Prostate gland (tissue), 2 donors: Measurements from ENCODE around the gene NFATC3. TPM values are rescaled to one million over a fixed set of nuclear protein-coding genes. Genes with fewer than 3 reads are reported as not detected.

Experiments used
- DNase-seq: peaks from one replicate; pipeline ENCODE4 v3.0.0-alpha.2; 2019; ENCODE audit warnings: low spot score
- H3K27ac ChIP-seq, 2 donors: fragments of 200-600 bp; sonication (generic); 2 replicates each; pipeline ENCODE4 v1.5.1; 2017 to 2019
- H3K27me3 ChIP-seq: fragments of 200-600 bp; sonication (generic); replicated peaks from 2 replicates; pipeline ENCODE4 v1.5.1; 2019; ENCODE audit not compliant: insufficient read depth
- H3K36me3 ChIP-seq, 2 donors: fragments of 200-600 bp; sonication (generic); 1 replicate in 1 of 2; 2 replicates in 1 of 2; pipeline versions ENCODE4 v1.5.1 to v1.8.1; 2017 to 2019
- H3K4me1 ChIP-seq: fragments of 200-600 bp; sonication (generic); replicated peaks from 2 replicates; pipeline ENCODE4 v1.5.1; 2019
- H3K4me3 ChIP-seq, 2 donors: fragments of 200-600 bp; sonication (generic); 2 replicates each; pipeline ENCODE4 v1.5.1; 2017 to 2019
- H3K9me3 ChIP-seq: fragments of 200-600 bp; sonication (generic); 2 replicates; pipeline ENCODE4 v1.5.1; 2017
- CTCF ChIP-seq, 4 experiments: fragments of 200-600 bp in 2 of 4; fragments of 450-650 bp in 2 of 4; sonication (generic) in 2 of 4; IDR thresholded peaks; 1 replicate in 3 of 4; 2 replicates in 1 of 4; pipeline ENCODE4 v1.5.1; 2016 to 2019; ENCODE audit warnings: antibody characterized with exemption in 4 of 4, mild to moderate bottlenecking in 2 of 4, moderate library complexity in 2 of 4
- POLR2A ChIP-seq: fragments of 450-650 bp; IDR thresholded peaks from one replicate; pipeline ENCODE4 v1.6.1; 2016; ENCODE audit warnings: antibody characterized with exemption, mild to moderate bottlenecking
- POLR2AphosphoS5 ChIP-seq: sonication (generic); formaldehyde crosslinking; IDR thresholded peaks from one replicate; pipeline ENCODE4 v1.6.1; 2017; ENCODE audit warnings: antibody characterized with exemption
- WGBS: methylation state at CpG from one replicate; pipeline ENCODE4 v1.1.5; 2018; 5-methylcytosine and 5-hydroxymethylcytosine counted together
- intact Hi-C: fragments of 100-400 bp; cut with DNase I; formaldehyde crosslinking; loops from one replicate; pipeline ENCODE4 v1.14.2; 2022
- total RNA-seq, 2 donors: library from RNA; depleted of rRNA; stranded (reverse); fragments of >200 nt; gene quantifications; one replicate each; pipeline ENCODE4 v1.1.0, GENCODE V29; 2016

The NFATC3 gene
- total RNA-seq, 2 donors from 2014 or later = 36.6 to 84.1 TPM

GRCh38 chr16:68236137-68236825 lies 151.1 kb downstream of the NFATC3 start:
- no peaks in the 10 kb centered on the region for H3K9me3 ChIP-seq
- H3K27me3 ChIP-seq = no peaks in the 10 kb centered on the region
- WGBS = 9% methylated on average over 42 of the region's 45 CpGs
- H3K4me1 ChIP-seq = peaks cover 17% of the 10 kb centered on the region
- H3K36me3 ChIP-seq = peaks cover 0 to 13% of the 10 kb centered on the region in 2 donors
- H3K4me3 ChIP-seq = peak overlapping the region; percentile 52 to 55
- peak; percentile 94 for DNase-seq
- peak in 2 of 4 experiments; percentile 28 to 31 for TF ChIP-seq CTCF (IDR thresholded peaks at IDR 0.05)
- peak; percentile 93 for TF ChIP-seq POLR2A
- peak; percentile 91 for TF ChIP-seq POLR2AphosphoS5
- H3K27ac ChIP-seq = peak overlapping the region; percentile 95
- intact Hi-C loops = no loop called here

GRCh38 chr16:68236826-68237242 lies 151.7 kb downstream of the NFATC3 start:
- Histone ChIP-seq H3K36me3 (peaks cover 0 to 7% of the 10 kb centered on the region in 2 donors), H3K27me3 (no peaks in the 10 kb centered on the region), H3K4me3 (peak overlapping the region; percentile 52 to 55), H3K9me3 (no peaks in the 10 kb centered on the region), H3K4me1 (peaks cover 17% of the 10 kb centered on the region), H3K27ac (peak overlapping the region; percentile 95)
- WGBS = 4% methylated on average over 21 of the region's 21 CpGs
- TF ChIP-seq CTCF (IDR thresholded peaks at IDR 0.05) = no peak
- TF ChIP-seq POLR2A = no peak
- no peak for TF ChIP-seq POLR2AphosphoS5
- peak; percentile 30 for DNase-seq
- intact Hi-C loops = no loop called here

GRCh38 chr16:68237243-68238028 lies 152.3 kb downstream of the NFATC3 start:
- intact Hi-C loops = no loop called here
- peak; percentile 99 for TF ChIP-seq POLR2AphosphoS5
- TF ChIP-seq CTCF (IDR thresholded peaks at IDR 0.05) = peak in 2 of 4 experiments; percentile 32 to 41
- peak; percentile 83 for TF ChIP-seq POLR2A
- 1% methylated on average over 71 of the region's 72 CpGs for WGBS
- Histone ChIP-seq H3K9me3 (no peaks in the 10 kb centered on the region), H3K4me3 (peak overlapping the region; percentile 52 to 55), H3K27ac (peak overlapping the region; percentile 95), H3K4me1 (peaks cover 17% of the 10 kb centered on the region), H3K36me3 (peaks cover 0 to 1% of the 10 kb centered on the region in 2 donors), H3K27me3 (no peaks in the 10 kb centered on the region)
- peak; percentile 99 for DNase-seq

GRCh38 chr16:68238029-68238345 lies 152.8 kb downstream of the NFATC3 start:
- DNase-seq = no peak
- H3K27me3 ChIP-seq = no peaks in the 10 kb centered on the region
- H3K36me3 ChIP-seq = no peaks in the 10 kb centered on the region
- WGBS = 19% methylated on average over 20 of the region's 20 CpGs
- peak overlapping the region; percentile 52 to 55 for H3K4me3 ChIP-seq
- H3K4me1 ChIP-seq = peaks cover 17% of the 10 kb centered on the region
- peak overlapping the region; percentile 95 for H3K27ac ChIP-seq
- TF ChIP-seq CTCF (IDR thresholded peaks at IDR 0.05) (peak in 1 of 4 experiments; percentile 1), POLR2AphosphoS5 (no peak)
- intact Hi-C loops = no loop called here
- H3K9me3 ChIP-seq = no peaks in the 10 kb centered on the region
